ENCODE measurements around the gene ZNF831.

DNA sequence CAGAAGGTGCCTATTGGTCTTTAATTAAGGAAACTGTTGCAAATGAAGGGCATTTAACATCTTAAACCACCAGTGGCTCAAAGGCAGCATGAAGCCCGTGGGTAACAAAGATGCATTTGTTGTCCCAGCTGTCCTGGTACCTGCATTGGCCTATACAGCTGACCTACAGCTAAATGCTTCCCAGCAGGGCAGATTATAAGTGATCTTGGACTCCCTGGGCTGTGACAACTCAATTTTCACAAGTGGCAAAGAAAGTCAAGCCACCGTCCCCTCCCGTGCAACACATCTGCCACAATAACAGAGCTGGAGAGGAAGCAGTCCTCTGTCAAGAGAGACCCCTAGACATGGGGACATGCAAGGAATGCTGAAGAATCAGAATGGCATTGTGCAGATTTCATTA, 105.2 kb downstream of the ZNF831 start:
- TF ChIP-seq, protein P1, sequence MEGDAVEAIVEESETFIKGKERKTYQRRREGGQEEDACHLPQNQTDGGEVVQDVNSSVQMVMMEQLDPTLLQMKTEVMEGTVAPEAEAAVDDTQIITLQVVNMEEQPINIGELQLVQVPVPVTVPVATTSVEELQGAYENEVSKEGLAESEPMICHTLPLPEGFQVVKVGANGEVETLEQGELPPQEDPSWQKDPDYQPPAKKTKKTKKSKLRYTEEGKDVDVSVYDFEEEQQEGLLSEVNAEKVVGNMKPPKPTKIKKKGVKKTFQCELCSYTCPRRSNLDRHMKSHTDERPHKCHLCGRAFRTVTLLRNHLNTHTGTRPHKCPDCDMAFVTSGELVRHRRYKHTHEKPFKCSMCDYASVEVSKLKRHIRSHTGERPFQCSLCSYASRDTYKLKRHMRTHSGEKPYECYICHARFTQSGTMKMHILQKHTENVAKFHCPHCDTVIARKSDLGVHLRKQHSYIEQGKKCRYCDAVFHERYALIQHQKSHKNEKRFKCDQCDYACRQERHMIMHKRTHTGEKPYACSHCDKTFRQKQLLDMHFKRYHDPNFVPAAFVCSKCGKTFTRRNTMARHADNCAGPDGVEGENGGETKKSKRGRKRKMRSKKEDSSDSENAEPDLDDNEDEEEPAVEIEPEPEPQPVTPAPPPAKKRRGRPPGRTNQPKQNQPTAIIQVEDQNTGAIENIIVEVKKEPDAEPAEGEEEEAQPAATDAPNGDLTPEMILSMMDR (IDR thresholded peaks at IDR 0.05) = no peak
- TF ChIP-seq EP300 (IDR thresholded peaks at IDR 0.05) = no peak
- no peak for TF ChIP-seq POLR2A (IDR thresholded peaks at IDR 0.05)
- TF ChIP-seq POLR2AphosphoS5 (IDR thresholded peaks at IDR 0.05) = no peak

Data from suprapubic skin (tissue), 4 donors.